ENCODE measurements around the gene MOXD1.

The MOXD1 gene

DNA sequence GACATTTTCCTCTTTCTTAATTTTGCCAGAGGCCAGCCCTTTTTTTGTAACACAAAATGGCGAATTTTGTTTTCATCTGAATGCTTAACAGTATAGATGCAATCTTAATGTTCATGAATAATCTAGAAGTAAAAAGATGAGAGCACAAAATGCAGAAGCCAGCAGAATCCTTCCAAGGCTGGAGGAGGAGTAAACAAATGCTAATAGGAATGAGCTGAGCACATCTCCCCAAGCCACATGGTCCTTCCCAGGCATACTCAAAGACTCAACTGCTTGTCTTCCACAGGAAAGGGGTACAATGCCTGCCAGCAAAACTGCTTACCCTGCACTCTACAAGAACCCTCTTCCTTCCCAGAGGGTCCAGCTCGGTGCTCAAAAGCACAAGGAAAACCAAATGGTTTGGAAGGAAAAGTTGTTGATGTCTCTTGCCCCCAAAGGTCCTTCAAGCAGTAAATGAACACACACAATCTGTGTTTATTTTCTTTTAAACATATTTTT, 155.1 kb downstream of the MOXD1 start:
- no peak overlapping the region for H3K4me3 ChIP-seq (ENCODE audit: low read depth, low read length)
- TF ChIP-seq, protein P1, sequence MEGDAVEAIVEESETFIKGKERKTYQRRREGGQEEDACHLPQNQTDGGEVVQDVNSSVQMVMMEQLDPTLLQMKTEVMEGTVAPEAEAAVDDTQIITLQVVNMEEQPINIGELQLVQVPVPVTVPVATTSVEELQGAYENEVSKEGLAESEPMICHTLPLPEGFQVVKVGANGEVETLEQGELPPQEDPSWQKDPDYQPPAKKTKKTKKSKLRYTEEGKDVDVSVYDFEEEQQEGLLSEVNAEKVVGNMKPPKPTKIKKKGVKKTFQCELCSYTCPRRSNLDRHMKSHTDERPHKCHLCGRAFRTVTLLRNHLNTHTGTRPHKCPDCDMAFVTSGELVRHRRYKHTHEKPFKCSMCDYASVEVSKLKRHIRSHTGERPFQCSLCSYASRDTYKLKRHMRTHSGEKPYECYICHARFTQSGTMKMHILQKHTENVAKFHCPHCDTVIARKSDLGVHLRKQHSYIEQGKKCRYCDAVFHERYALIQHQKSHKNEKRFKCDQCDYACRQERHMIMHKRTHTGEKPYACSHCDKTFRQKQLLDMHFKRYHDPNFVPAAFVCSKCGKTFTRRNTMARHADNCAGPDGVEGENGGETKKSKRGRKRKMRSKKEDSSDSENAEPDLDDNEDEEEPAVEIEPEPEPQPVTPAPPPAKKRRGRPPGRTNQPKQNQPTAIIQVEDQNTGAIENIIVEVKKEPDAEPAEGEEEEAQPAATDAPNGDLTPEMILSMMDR (IDR thresholded peaks at IDR 0.05; ENCODE audit: borderline replicate concordance, insufficient read depth, low read depth, low read length): no peak

Measured in GM12875 (cell line).